ENCODE data around the gene C6orf141. TPM values are rescaled to one million over a fixed set of nuclear protein-coding genes. Genes with fewer than 3 reads are reported as not detected.
A peak's percentile ranks its signal among the peaks of the same experiment; 100 is the strongest.

Gene C6orf141
- total and polyA plus RNA-seq, 4 donors = 0.73 to 6.1 (median 4.3) TPM

DNA sequence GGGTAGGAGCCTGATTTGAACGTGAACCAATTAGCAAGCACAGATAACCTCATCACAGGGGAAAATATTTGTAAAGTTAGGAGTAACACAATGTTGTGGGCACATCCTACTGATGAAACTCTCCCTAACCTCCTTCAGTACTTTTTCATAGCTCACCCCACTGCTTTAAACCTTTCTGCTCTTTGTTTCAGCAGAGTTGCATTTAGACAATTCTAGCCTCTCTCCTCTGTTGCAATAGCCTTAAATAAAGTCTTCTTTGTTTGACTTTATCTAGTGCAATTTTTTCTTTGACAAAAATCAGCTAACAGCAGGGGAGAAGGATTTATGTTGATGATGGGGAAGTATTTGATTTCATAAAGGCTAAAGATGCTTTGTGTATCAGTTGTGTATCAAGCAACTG is 14.1 kb downstream of the C6orf141 start:
- Histone ChIP-seq H3K4me1 (ENCODE audit: control insufficient read depth in 5 of 5, insufficient read depth in 5 of 5, low read length in 5 of 5) (no peaks in the 10 kb centered on the region), H3K4me3 (no peak overlapping the region), H3K27ac (ENCODE audit: low read depth in 1 of 2, low read length in 1 of 2) (no peak overlapping the region), H3K36me3 (ENCODE audit: control insufficient read depth in 4 of 4, insufficient read depth in 4 of 4, low read length in 4 of 4) (no peaks in the 10 kb centered on the region), H3K9me3 (ENCODE audit: control insufficient read depth in 4 of 4, insufficient read depth in 3 of 4, low read length in 3 of 4) (no peaks in the 10 kb centered on the region), H3K9ac (ENCODE audit: insufficient read depth in 1 of 2, low read length in 2 of 2) (no peak overlapping the region), H3K27me3 (ENCODE audit: control insufficient read depth in 3 of 3, insufficient read depth in 3 of 3, low read length in 2 of 3) (no peaks in the 10 kb centered on the region)
- 86% methylated on average over 1 of the region's 1 CpG for WGBS, 2 donors
- TF ChIP-seq, protein P1, sequence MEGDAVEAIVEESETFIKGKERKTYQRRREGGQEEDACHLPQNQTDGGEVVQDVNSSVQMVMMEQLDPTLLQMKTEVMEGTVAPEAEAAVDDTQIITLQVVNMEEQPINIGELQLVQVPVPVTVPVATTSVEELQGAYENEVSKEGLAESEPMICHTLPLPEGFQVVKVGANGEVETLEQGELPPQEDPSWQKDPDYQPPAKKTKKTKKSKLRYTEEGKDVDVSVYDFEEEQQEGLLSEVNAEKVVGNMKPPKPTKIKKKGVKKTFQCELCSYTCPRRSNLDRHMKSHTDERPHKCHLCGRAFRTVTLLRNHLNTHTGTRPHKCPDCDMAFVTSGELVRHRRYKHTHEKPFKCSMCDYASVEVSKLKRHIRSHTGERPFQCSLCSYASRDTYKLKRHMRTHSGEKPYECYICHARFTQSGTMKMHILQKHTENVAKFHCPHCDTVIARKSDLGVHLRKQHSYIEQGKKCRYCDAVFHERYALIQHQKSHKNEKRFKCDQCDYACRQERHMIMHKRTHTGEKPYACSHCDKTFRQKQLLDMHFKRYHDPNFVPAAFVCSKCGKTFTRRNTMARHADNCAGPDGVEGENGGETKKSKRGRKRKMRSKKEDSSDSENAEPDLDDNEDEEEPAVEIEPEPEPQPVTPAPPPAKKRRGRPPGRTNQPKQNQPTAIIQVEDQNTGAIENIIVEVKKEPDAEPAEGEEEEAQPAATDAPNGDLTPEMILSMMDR (IDR thresholded peaks at IDR 0.05; ENCODE audit: control extremely low read depth, extremely low read depth) = no peak
- DNase-seq (no peak), ATAC-seq (ENCODE audit: insufficient read depth, low FRiP score) (no peak)

GRCh38 chr6:49565261-49565660 is 14.8 kb downstream of the C6orf141 start:
- H3K9ac ChIP-seq (ENCODE audit: insufficient read depth in 1 of 2, low read length in 2 of 2) = no peak overlapping the region
- DNase-seq = no peak
- 46 to 60% methylated on average over 2 of the region's 2 CpGs for WGBS, 2 donors
- TF ChIP-seq, protein P1 (IDR thresholded peaks at IDR 0.05; ENCODE audit: control extremely low read depth, extremely low read depth) = no peak
- ATAC-seq (ENCODE audit: insufficient read depth, low FRiP score) = no peak
- no peaks in the 10 kb centered on the region for H3K9me3 ChIP-seq (ENCODE audit: control insufficient read depth in 4 of 4, insufficient read depth in 3 of 4, low read length in 3 of 4)
- H3K27me3 ChIP-seq (ENCODE audit: control insufficient read depth in 3 of 3, insufficient read depth in 3 of 3, low read length in 2 of 3) = no peaks in the 10 kb centered on the region
- H3K4me1 ChIP-seq (ENCODE audit: control insufficient read depth in 5 of 5, insufficient read depth in 5 of 5, low read length in 5 of 5) = peaks cover 0 to under 1% (median 0%) of the 10 kb centered on the region in 5 donors
- no peak overlapping the region for H3K4me3 ChIP-seq
- no peak overlapping the region for H3K27ac ChIP-seq (ENCODE audit: low read depth in 1 of 2, low read length in 1 of 2)
- no peaks in the 10 kb centered on the region for H3K36me3 ChIP-seq (ENCODE audit: control insufficient read depth in 4 of 4, insufficient read depth in 4 of 4, low read length in 4 of 4)

DNA sequence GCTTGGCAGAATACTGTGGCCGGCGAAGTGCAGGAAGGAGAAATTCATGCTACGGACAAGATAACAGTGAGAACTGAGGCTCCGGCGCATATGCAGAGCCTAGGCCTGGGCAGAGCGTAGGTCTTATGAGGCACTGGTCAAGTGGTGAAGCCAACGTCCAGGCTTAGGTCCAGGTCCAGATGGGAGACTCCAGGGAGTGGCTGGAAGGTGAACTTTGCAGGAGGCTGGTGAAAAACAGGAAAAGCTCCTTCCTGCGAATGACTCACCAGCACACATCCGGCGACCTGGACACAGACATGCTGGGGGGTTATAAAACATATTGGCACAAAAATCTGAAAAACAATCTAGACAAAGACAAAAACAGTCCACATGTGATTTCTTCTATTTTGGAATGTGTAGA is 15.4 kb downstream of the C6orf141 start:
- 62 to 68% methylated on average over 10 of the region's 10 CpGs for WGBS, 2 donors
- peak in 1 of 3 donors; percentile 24 for DNase-seq
- Histone ChIP-seq H3K27me3 (ENCODE audit: control insufficient read depth in 3 of 3, insufficient read depth in 3 of 3, low read length in 2 of 3) (no peaks in the 10 kb centered on the region), H3K9me3 (ENCODE audit: control insufficient read depth in 4 of 4, insufficient read depth in 3 of 4, low read length in 3 of 4) (no peaks in the 10 kb centered on the region), H3K36me3 (ENCODE audit: control insufficient read depth in 4 of 4, insufficient read depth in 4 of 4, low read length in 4 of 4) (no peaks in the 10 kb centered on the region), H3K27ac (ENCODE audit: low read depth in 1 of 2, low read length in 1 of 2) (no peak overlapping the region), H3K4me1 (ENCODE audit: control insufficient read depth in 5 of 5, insufficient read depth in 5 of 5, low read length in 5 of 5) (peaks cover 0 to 7% (median 0%) of the 10 kb centered on the region in 5 donors), H3K4me3 (no peak overlapping the region), H3K9ac (ENCODE audit: insufficient read depth in 1 of 2, low read length in 2 of 2) (no peak overlapping the region)
- TF ChIP-seq, protein P1 (IDR thresholded peaks at IDR 0.05; ENCODE audit: control extremely low read depth, extremely low read depth) = no peak
- peak; percentile 24 for ATAC-seq (ENCODE audit: insufficient read depth, low FRiP score)

DNA sequence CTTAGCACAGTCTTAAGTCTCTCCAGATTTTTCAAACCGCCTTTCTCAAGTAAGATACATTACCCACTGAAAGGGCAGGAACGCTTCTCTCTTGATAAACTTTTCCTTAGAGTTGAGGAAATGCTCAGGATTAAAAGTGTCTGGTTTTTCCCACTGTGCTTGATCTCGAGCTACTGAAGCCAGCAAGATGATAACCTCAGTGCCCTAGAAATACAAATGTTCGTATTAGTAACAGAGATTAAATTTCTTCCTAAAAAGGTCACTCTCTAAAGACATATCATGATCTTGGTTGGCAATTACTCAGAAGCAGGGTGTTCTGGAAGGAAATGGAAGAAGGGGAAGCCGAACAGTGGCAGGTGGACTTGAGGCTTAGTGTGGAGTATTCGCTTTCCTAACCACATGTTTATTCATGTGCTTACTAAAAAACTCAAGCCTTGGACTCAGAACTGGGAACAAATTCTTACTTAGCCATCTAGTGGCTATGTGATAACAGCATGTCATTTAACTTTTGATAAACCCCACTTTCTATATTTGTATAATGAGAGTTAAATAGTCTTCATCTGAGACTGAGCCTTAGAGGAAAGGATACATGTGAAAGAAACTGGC is 20.1 kb downstream of the C6orf141 start:
- H3K9ac ChIP-seq (ENCODE audit: insufficient read depth in 1 of 2, low read length in 2 of 2) = no peak overlapping the region
- H3K27me3 ChIP-seq (ENCODE audit: control insufficient read depth in 3 of 3, insufficient read depth in 3 of 3, low read length in 2 of 3) = no peaks in the 10 kb centered on the region
- peaks cover 0 to 8% (median 0%) of the 10 kb centered on the region in 5 donors for H3K4me1 ChIP-seq (ENCODE audit: control insufficient read depth in 5 of 5, insufficient read depth in 5 of 5, low read length in 5 of 5)
- DNase-seq = peak in 1 of 3 donors; percentile 26
- H3K36me3 ChIP-seq (ENCODE audit: control insufficient read depth in 4 of 4, insufficient read depth in 4 of 4, low read length in 4 of 4) = no peaks in the 10 kb centered on the region
- H3K27ac ChIP-seq (ENCODE audit: low read depth in 1 of 2, low read length in 1 of 2) = no peak overlapping the region
- peak; percentile 68 for ATAC-seq (ENCODE audit: insufficient read depth, low FRiP score)
- 39 to 54% methylated on average over 6 of the region's 6 CpGs for WGBS, 2 donors
- no peak overlapping the region for H3K4me3 ChIP-seq
- TF ChIP-seq, protein P1 (IDR thresholded peaks at IDR 0.05; ENCODE audit: control extremely low read depth, extremely low read depth) = no peak
- H3K9me3 ChIP-seq (ENCODE audit: control insufficient read depth in 4 of 4, insufficient read depth in 3 of 4, low read length in 3 of 4) = no peaks in the 10 kb centered on the region

Data from lung (tissue), 12 donors.